A673 (cell line): ENCODE results near the gene FRMD4B.

ENCODE experiments used
- EZH2 ChIP-seq: fragments of 200-600 bp; sonication (generic); IDR thresholded peaks from 2 replicates; pipeline ENCODE4 v1.6.1; 2017; ENCODE audit warnings: borderline replicate concordance, low read depth, mild to moderate bottlenecking, mixed read lengths, antibody characterized with exemption, low read length; ENCODE audit not compliant: poor library complexity, severe bottlenecking
- TF ChIP-seq, protein P1 (sequence below): fragments of 300-800, 200-600 bp; sonication (generic); conservative IDR thresholded peaks from 2 replicates; pipeline ENCODE4 v1.5.1; 2017; ENCODE audit warnings: low read depth, mild to moderate bottlenecking, antibody characterized with exemption, low read length, moderate library complexity, mixed read lengths

DNA sequence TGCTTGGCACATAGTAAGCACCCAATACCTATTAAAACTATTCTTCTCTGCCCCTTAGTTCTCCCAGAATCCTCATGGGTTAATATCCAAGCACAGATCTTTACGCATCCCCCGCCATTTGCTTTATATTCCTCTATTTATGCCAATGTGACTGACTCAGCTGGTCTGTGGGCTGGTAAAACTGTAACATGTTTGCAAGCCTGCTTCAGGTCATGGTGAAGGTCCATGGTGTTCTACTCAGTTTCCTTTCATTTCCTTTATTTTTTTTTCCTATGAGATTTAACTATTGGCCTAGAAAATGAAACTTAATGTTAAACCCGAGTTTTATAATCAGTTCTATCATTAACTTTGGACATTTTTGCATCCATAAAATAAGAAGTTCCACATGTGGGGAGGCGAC, 47.0 kb downstream of the FRMD4B start:
- no peak for TF ChIP-seq EZH2
- TF ChIP-seq, protein P1, sequence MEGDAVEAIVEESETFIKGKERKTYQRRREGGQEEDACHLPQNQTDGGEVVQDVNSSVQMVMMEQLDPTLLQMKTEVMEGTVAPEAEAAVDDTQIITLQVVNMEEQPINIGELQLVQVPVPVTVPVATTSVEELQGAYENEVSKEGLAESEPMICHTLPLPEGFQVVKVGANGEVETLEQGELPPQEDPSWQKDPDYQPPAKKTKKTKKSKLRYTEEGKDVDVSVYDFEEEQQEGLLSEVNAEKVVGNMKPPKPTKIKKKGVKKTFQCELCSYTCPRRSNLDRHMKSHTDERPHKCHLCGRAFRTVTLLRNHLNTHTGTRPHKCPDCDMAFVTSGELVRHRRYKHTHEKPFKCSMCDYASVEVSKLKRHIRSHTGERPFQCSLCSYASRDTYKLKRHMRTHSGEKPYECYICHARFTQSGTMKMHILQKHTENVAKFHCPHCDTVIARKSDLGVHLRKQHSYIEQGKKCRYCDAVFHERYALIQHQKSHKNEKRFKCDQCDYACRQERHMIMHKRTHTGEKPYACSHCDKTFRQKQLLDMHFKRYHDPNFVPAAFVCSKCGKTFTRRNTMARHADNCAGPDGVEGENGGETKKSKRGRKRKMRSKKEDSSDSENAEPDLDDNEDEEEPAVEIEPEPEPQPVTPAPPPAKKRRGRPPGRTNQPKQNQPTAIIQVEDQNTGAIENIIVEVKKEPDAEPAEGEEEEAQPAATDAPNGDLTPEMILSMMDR: no peak
